HL-60 (cell line): ENCODE measurements around the gene WWOX.

ENCODE experiments used
- CTCF ChIP-seq: IDR thresholded peaks from one replicate; pipeline ENCODE4 v1.5.1; 2011; ENCODE audit warnings: low read length, control low read depth, inconsistent platforms; ENCODE audit not compliant: insufficient read depth
- POLR2AphosphoS5 ChIP-seq: IDR thresholded peaks from 2 replicates; pipeline ENCODE4 v1.6.1; 2012; ENCODE audit warnings: low read depth
- REST ChIP-seq: IDR thresholded peaks from 2 replicates; pipeline ENCODE4 v1.6.1; 2012; ENCODE audit warnings: low read depth; ENCODE audit not compliant: insufficient replicate concordance
- SPI1 ChIP-seq: IDR thresholded peaks from 2 replicates; pipeline ENCODE4 v1.6.1; 2012; ENCODE audit warnings: low read depth, mild to moderate bottlenecking, borderline replicate concordance

GRCh38 chr16:78478267-78478861 lies 378.9 kb downstream of the WWOX start:
- TF ChIP-seq SPI1 (no peak), REST (no peak), CTCF (no peak), POLR2AphosphoS5 (no peak)
